ENCODE results near the gene OGG1. TPM values are rescaled to one million over a fixed set of nuclear protein-coding genes. Genes with fewer than 3 reads are reported as not detected.
A peak's percentile ranks its signal among the peaks of the same experiment; 100 is the strongest.

Gene OGG1
- total RNA-seq, 2 experiments from 2014 or later = 35.7 to 36.5 TPM

DNA sequence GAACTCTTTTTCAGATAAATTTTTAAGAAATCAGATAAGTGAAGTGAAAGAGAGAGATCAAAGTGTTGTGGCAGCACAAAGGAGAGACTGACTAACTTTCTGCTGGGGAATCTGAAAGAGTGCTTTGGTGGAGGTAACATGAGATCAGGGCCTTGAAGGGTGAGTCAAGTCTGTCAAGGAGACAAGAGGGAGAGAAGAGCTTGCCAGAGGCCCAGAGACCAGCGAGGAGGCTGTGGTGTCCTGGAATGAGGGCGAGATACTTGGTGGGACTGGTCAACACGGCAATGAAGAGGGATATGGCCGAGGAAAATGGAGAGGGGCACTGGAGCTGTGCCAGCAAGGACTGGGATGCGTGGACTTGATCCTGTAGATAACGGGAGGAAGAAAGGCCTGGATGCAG is 38.0 kb downstream of the OGG1 start:
- H3K9me3 Mint-ChIP-seq = no peaks in the 10 kb centered on the region
- H3K27me3 Mint-ChIP-seq = no peaks in the 10 kb centered on the region
- H3K36me3 Mint-ChIP-seq = peaks cover 64% of the 10 kb centered on the region
- peak overlapping the region; percentile 22 for H3K4me3 Mint-ChIP-seq
- intact Hi-C loops (cut with micrococcal nuclease) = loop anchor here (1.0 kb wide), 1 partner anchor 9 kb away; no protein-coding TSS in a partner anchor
- CTCF ChIA-PET = interaction anchor here (0.6 to 1.2 kb wide), 4 partner anchors 9 to 50 kb away, joined by 3 to 4 read pairs (median 3); no protein-coding TSS in a partner anchor
- H3K27ac Mint-ChIP-seq = peak overlapping the region; percentile 91
- H3K4me1 Mint-ChIP-seq (ENCODE audit: low read depth) = peaks cover 54% of the 10 kb centered on the region
- POLR2A ChIA-PET = interaction anchor here (1.2 kb wide), 1 partner anchor 10 kb away, joined by 9 read pairs; no protein-coding TSS in a partner anchor
- peak; percentile 61 for DNase-seq

DNA sequence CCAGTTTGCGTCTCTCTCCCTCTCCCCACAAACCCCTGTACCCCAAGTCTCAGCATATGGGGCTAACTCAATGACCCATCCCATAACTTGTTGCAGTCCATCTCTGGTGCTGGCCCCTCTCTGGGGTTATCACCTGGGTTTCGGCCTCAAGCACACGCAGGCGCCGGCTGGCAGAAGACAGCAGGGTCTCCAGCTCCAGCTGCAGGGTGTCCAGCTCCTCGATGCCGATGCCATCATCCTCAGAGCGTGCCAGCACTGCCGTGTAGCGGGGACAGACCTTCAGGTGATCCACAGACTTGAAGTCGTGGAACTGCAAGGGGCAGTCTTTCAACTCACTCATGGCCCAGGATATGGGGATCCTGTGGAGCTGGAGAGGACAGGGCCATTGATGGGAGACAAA is 41.4 kb downstream of the OGG1 start:
- peaks cover 60% of the 10 kb centered on the region for H3K36me3 Mint-ChIP-seq
- H3K4me3 Mint-ChIP-seq = peak overlapping the region; percentile 99
- peak overlapping the region; percentile 99 for H3K27ac Mint-ChIP-seq
- ChIA-PET POLR2A (interaction anchor here (0.9 to 2.8 kb wide), 6 partner anchors 10 to 59 kb away, joined by 3 to 15 read pairs (median 4); partner anchors contain the start of genes BRPF1, CAMK1 and OGG1), CTCF (no interaction called here)
- no peaks in the 10 kb centered on the region for H3K27me3 Mint-ChIP-seq
- H3K4me1 Mint-ChIP-seq (ENCODE audit: low read depth) = peaks cover 69% of the 10 kb centered on the region
- DNase-seq = no peak
- intact Hi-C loops (cut with micrococcal nuclease) = loop anchor here (5.0 kb wide), 2 partner anchors 236 to 394 kb away; partner anchors contain the start of genes FANCD2 and SETD5
- H3K9me3 Mint-ChIP-seq = no peaks in the 10 kb centered on the region

DNA sequence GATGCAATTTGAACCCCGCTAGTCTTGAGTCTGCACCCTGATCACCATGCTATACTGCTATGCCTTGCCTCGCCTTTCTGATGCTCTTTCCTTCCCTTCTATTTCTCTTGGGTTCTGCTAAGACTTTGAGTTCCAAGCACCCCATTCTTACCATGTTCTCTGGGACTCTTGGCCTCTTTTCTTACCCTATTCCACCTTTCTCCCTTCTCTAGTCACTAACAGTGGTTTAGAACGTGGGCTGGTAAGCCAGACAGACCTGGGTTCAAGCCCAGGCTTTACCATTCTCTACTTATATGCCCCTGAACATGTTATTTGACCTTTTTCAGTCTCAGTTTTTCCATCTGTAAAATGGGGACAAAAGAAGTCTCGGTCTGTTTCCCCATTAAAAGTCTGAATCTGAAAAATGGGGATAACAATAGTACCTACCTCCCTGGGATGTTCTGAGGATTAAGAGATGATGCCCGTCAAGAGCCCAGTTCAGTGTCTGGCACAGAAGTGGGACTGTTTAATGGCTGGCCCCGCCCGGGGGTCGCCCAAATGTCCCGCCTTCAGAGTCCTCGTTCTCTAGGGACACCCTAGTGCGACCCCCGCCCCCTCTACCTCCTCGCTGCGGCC is 42.1 kb downstream of the OGG1 start:
- ChIA-PET POLR2A (interaction anchor here (1.0 to 2.8 kb wide), 15 partner anchors 11 to 141 kb away, joined by 3 to 24 read pairs (median 6); partner anchors contain the start of genes BRPF1, CAMK1 and OGG1), CTCF (interaction anchor here (0.8 to 1.4 kb wide), 8 partner anchors 10 to 155 kb away, joined by 3 to 14 read pairs (median 6); partner anchors contain the start of genes BRPF1 and OGG1)

DNA sequence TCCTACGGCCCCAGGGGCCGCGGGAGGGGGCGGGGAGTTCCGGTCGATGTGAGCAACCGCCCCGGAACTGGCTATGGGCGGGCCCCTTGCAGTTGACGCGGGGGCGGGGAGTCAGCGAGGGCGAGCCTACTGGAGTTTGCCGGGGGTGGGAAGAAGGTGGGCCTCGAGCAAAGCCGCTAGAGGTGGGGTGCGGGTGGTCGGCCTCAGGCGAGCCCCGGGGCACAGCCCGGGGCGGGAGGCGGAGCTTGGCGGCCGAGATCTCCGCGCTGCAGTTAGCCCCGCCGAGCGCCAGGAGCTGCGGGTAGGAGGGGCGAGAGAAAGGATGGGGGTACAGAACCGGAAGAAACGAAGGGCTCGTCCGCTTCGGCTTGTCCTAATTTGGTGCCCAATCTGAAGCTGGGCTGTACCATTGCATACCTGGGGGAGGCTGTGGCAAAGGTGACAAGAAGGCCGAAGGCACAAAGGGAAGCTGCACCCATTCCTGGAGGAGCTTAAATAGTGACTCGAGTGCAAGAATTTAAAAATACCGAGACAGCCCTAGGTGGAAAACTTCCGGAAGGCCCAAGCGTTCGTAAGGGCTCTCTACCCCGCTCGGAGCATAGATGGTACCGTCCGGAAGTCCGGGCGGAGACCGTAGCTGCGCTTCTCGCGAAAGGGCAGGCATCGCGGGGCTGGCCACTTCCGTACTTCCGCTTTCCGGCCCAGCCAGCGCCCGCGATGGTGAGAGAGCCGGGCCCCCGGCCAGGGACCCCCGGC is 42.8 kb downstream of the OGG1 start, which contains the start of the genes ARPC4 and TADA3:
Gene ARPC4, plus strand, starts transcription at position 678 of the 756 bp plus-strand sequence. Its CDS starts 40 bp downstream, at position 718.
Gene TADA3, minus strand, starts transcription at position 69 of the 756 bp plus-strand sequence. CDS start 1,007 bp downstream, outside the sequence.
- Mint-ChIP-seq H3K27me3 (no peaks in the 10 kb centered on the region), H3K9me3 (no peaks in the 10 kb centered on the region), H3K4me1 (ENCODE audit: low read depth) (peaks cover 65% of the 10 kb centered on the region), H3K4me3 (peak within 1 kb of the TSS; percentile 99), H3K27ac (peak within 1 kb of the TSS; percentile 99), H3K36me3 (peaks cover 57% of the 10 kb centered on the region)
- POLR2A ChIA-PET = interaction anchor here (0.9 to 2.0 kb wide), 15 partner anchors 11 to 456 kb away, joined by 3 to 24 read pairs (median 5); partner anchors contain the start of genes BRPF1, CAMK1, OGG1 and SETD5
- intact Hi-C loops (cut with micrococcal nuclease) = loop anchor here (1.0 to 5.0 kb wide), 9 partner anchors 14 to 395 kb away; partner anchors contain the start of genes BRPF1, CRELD1, FANCD2 and MTMR14
- peak; percentile 93 for DNase-seq
- CTCF ChIA-PET = interaction anchor here (0.7 to 1.5 kb wide), 14 partner anchors 10 to 393 kb away, joined by 3 to 14 read pairs (median 4); partner anchors contain the start of genes BRPF1, OGG1 and TTLL3

More for the DNA sequence above, 42.1 kb downstream of the OGG1 start:
- Mint-ChIP-seq H3K36me3 (peaks cover 57% of the 10 kb centered on the region), H3K4me1 (ENCODE audit: low read depth) (peaks cover 65% of the 10 kb centered on the region), H3K9me3 (no peaks in the 10 kb centered on the region), H3K27ac (peak overlapping the region; percentile 99), H3K27me3 (no peaks in the 10 kb centered on the region), H3K4me3 (peak overlapping the region; percentile 99)
- intact Hi-C loops (cut with micrococcal nuclease) = loop anchor here (1.0 to 5.0 kb wide), 8 partner anchors 14 to 395 kb away; partner anchors contain the start of genes BRPF1, CRELD1, FANCD2 and MTMR14
- DNase-seq = no peak

DNA sequence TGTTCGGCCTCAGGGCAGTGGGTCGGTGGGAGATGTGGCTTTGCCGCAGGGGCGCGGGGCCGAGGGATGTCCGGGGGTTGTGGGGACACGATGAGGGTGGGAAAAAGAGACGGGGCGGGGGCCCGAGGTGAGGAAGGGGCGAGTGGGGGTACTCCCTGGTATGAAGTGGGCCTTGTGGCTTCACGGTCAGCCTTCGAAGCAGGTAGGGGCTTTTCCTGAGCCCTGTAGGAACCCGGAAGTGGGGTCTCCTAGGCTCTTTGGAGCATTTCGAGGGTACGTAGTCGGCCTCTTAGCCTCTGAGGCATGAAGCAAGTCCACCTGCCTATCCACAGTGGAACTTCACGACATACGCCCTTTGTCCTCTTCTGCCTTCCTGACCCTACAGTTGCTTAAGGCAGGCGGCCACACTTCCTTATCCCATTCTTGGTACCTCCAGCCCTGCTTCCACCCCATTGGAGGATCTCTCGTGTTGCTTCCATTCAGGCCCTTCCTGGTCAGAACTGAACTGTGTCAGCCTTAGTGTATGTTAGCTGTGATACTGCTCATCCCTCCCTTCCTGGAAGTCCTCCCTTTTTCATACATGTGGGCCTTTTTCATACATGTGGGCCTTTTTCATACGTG is 43.5 kb downstream of the OGG1 start:
- peak; percentile 57 for DNase-seq
- Mint-ChIP-seq H3K27ac (peak overlapping the region; percentile 99), H3K27me3 (no peaks in the 10 kb centered on the region), H3K9me3 (no peaks in the 10 kb centered on the region), H3K36me3 (peaks cover 60% of the 10 kb centered on the region), H3K4me1 (ENCODE audit: low read depth) (peaks cover 63% of the 10 kb centered on the region), H3K4me3 (peak overlapping the region; percentile 99)
- intact Hi-C loops (cut with micrococcal nuclease) = loop anchor here (1.0 to 5.0 kb wide), 4 partner anchors 15 to 396 kb away; partner anchors contain the start of genes FANCD2, MTMR14 and SETD5
- ChIA-PET CTCF (interaction anchor here (0.7 to 1.5 kb wide), 15 partner anchors 11 to 393 kb away, joined by 3 to 14 read pairs (median 4); partner anchors contain the start of genes BRPF1, OGG1 and TTLL3), POLR2A (interaction anchor here (0.9 to 2.0 kb wide), 15 partner anchors 11 to 455 kb away, joined by 3 to 24 read pairs (median 5); partner anchors contain the start of genes BRPF1, CAMK1, OGG1 and SETD5)

DNA sequence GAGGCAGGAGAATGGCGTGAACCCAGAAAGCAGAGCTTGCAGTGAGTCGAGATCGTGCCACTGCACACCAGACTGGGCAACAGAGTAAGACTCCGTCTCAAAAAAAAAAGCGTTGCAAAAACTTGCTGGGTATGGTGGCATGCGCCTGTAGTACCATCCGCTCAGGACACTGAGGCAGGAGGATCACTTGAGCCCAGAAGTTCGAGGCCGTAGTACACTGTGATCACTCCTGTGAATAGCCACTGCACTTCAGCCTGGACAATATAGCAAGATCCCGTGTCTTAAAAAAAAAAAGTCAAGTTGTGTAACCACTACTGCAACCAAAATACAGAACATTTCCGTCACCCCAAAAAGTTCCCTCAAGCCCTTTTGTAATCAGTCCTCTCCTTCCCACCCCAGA is 44.6 kb downstream of the OGG1 start:
- DNase-seq = no peak
- POLR2A ChIA-PET = no interaction called here
- H3K9me3 Mint-ChIP-seq = no peaks in the 10 kb centered on the region
- H3K4me3 Mint-ChIP-seq = peak overlapping the region; percentile 99
- H3K27me3 Mint-ChIP-seq = no peaks in the 10 kb centered on the region
- H3K36me3 Mint-ChIP-seq = peaks cover 60% of the 10 kb centered on the region
- intact Hi-C loops (cut with micrococcal nuclease) = loop anchor here (5.0 kb wide), 2 partner anchors 233 to 397 kb away; partner anchors contain the start of genes FANCD2 and SETD5
- H3K4me1 Mint-ChIP-seq (ENCODE audit: low read depth) = peaks cover 57% of the 10 kb centered on the region
- CTCF ChIA-PET = interaction anchor here (1.1 kb wide), 1 partner anchor 80 kb away, joined by 3 read pairs; no protein-coding TSS in a partner anchor
- H3K27ac Mint-ChIP-seq = peak overlapping the region; percentile 68

DNA sequence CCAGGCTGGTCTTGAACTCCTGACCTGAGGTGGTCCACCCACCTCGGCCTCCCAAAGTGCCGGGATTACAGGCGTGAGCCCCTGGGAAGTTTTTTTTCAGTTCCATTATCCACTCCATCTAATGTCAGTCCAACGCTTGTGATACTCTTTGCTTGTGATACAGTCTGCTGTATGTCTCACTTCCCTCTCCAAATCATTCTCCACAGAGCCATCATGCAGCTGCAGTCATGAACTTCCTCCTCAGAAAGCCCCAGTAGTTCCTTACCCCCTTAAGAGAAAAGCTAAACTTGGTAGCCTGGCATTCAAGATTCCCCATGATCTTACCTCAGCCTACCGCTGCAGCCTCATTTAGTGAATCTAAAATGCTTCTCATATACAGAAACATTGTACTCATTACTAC is 45.5 kb downstream of the OGG1 start:
- Mint-ChIP-seq H3K36me3 (peaks cover 60% of the 10 kb centered on the region), H3K27me3 (no peaks in the 10 kb centered on the region), H3K4me3 (peak overlapping the region; percentile 48), H3K27ac (peak overlapping the region; percentile 68), H3K9me3 (no peaks in the 10 kb centered on the region), H3K4me1 (ENCODE audit: low read depth) (peaks cover 49% of the 10 kb centered on the region)
- CTCF ChIA-PET = no interaction called here
- intact Hi-C loops (cut with micrococcal nuclease) = no loop called here
- DNase-seq = no peak
- POLR2A ChIA-PET = interaction anchor here (0.5 to 0.9 kb wide), 3 partner anchors 15 to 256 kb away, joined by 3 to 4 read pairs (median 4); no protein-coding TSS in a partner anchor

DNA sequence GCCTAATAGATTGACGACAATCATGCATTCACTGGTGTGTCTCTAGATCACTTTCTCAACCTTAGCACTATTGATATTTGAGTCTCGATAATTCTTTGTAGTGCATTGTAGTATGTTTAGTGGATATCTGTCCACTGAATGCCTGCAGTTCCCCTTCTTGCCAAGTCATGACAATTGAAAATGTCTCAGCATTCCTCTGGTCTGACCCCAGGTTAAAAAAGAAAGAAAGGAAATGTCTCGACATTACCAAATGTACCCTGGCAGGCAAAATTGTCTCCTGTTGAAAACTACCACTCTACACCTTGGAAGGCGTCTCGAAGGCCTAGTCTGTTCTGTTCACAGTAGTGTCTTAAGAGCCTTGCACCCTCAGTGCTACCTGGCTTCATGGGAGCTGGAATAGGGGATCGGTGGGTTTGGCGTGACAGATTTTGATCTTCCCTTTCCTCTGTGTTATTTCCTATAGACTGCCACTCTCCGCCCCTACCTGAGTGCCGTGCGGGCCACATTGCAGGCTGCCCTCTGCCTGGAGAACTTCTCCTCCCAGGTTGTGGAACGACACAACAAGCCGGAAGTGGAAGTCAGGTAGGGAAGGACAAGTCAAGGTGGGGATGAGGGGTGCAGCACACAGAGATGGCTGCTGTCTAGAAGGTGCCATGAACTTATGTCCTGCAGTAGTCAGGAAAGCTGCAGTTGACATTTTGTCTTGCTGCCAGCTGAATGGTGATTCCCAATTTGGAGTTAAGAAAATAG is 47.6 kb downstream of the OGG1 start:
- no peaks in the 10 kb centered on the region for H3K9me3 Mint-ChIP-seq
- peak overlapping the region; percentile 34 for H3K27ac Mint-ChIP-seq
- ChIA-PET CTCF (no interaction called here), POLR2A (interaction anchor here (1.4 kb wide), 1 partner anchor 8 kb away, joined by 12 read pairs; no protein-coding TSS in a partner anchor)
- no peak overlapping the region for H3K4me3 Mint-ChIP-seq
- intact Hi-C loops (cut with micrococcal nuclease) = no loop called here
- peaks cover 32% of the 10 kb centered on the region for H3K4me1 Mint-ChIP-seq (ENCODE audit: low read depth)
- no peak for DNase-seq
- H3K27me3 Mint-ChIP-seq = no peaks in the 10 kb centered on the region
- H3K36me3 Mint-ChIP-seq = peaks cover 60% of the 10 kb centered on the region

DNA sequence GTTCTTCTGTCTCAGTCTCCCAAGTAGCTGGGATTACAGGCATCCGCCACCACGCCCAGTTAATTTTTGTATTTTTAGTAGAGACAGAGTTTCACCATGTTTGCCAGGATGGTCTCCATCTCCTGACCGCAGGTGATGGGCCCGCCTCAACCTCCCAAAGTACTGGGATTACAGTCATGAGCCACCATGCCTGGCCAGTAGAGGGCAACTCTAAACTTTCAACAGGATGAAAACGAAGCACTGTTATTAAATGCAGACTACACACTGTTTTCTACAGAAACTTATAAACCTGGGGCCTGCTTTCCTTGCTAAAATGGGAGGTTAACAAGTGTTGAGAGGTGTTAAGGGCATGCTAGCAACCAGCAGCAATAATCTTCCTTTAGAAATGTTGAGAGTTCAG is 50.8 kb downstream of the OGG1 start:
- H3K4me3 Mint-ChIP-seq = no peak overlapping the region
- H3K4me1 Mint-ChIP-seq (ENCODE audit: low read depth) = peaks cover 19% of the 10 kb centered on the region
- POLR2A ChIA-PET = no interaction called here
- peaks cover 68% of the 10 kb centered on the region for H3K36me3 Mint-ChIP-seq
- H3K9me3 Mint-ChIP-seq = no peaks in the 10 kb centered on the region
- no peak for DNase-seq
- intact Hi-C loops (cut with micrococcal nuclease) = no loop called here
- H3K27me3 Mint-ChIP-seq = no peaks in the 10 kb centered on the region
- CTCF ChIA-PET = no interaction called here
- no peak overlapping the region for H3K27ac Mint-ChIP-seq

DNA sequence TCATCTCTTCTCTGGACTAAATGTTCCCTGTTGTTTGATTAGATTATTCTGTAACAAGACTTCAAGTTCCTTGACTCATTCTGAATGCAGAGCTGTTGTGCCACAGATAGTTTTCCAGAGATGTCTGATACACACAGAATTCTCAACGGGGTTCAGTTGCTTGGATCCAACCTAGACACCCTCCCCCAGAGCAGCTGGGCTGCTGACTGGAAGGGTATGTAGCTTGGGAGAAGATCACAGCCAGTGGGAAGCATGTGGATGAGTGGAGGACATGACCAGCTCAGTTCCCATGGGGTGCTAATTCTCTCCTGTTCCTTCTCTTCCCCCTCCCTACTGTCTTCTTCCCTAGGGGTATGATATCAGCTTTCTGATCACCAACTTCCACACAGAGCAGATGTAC is 53.7 kb downstream of the OGG1 start:
- H3K4me1 Mint-ChIP-seq (ENCODE audit: low read depth) = peaks cover 20% of the 10 kb centered on the region
- intact Hi-C loops (cut with micrococcal nuclease) = no loop called here
- H3K36me3 Mint-ChIP-seq = peaks cover 61% of the 10 kb centered on the region
- ChIA-PET POLR2A (interaction anchor here (1.4 kb wide), 1 partner anchor 11 kb away, joined by 4 read pairs; the partner anchor contains the start of genes ARPC4 and TADA3), CTCF (interaction anchor here (0.6 kb wide), 1 partner anchor 34 kb away, joined by 4 read pairs; no protein-coding TSS in a partner anchor)
- no peaks in the 10 kb centered on the region for H3K27me3 Mint-ChIP-seq
- H3K27ac Mint-ChIP-seq = peak overlapping the region; percentile 42
- H3K9me3 Mint-ChIP-seq = no peaks in the 10 kb centered on the region
- no peak overlapping the region for H3K4me3 Mint-ChIP-seq
- no peak for DNase-seq
